Measurements from ENCODE around the gene CYSTM1. TPM values are rescaled to one million over a fixed set of nuclear protein-coding genes. Genes with fewer than 3 reads are reported as not detected.

Gene CYSTM1
- total and polyA plus RNA-seq, 2 donors (not counting 1 experiment from before 2014, with no cell fraction given), result 6.2 to 17.0 TPM

DNA sequence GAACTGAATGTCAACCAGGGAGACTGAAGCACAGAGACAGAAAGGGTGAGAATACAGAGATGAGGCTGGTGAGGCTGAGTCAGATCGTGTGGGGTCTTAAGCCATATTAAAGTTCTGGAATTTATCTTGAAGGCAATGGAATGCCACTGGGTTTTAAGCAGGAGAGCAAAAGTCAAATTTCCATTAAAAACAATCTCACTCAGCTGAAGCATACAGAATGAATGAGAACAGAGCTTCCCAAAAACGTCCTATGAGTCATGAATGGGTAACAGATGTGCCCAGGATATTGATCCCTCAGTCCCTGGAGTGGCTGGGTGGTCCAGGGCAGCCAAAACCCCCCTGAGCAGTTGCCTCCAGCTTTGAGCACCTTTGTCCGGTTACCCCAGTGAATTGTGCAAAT is 83.0 kb downstream of the CYSTM1 start:
- intact Hi-C loops (cut with micrococcal nuclease), result no loop called here
- no peaks in the 10 kb centered on the region for H3K27me3 Mint-ChIP-seq
- H3K4me3 Mint-ChIP-seq, result no peak overlapping the region
- Histone ChIP-seq H3K36me3 (replicated peaks in 1 of 2; ENCODE audit: control extremely low read depth in 1 of 2, control insufficient read depth in 1 of 2, extremely low read depth in 1 of 2, insufficient read depth in 2 of 2, low read length in 1 of 2) (peaks cover 0 to 12% of the 10 kb centered on the region in 2 experiments), H3K4me2 (replicated peaks; ENCODE audit: low read depth, low read length, poor library complexity, severe bottlenecking) (no peak overlapping the region), H3K9me3 (ENCODE audit: control extremely low read depth in 1 of 3, control insufficient read depth in 2 of 3, insufficient read depth in 1 of 3, low read length in 2 of 3) (no peaks in the 10 kb centered on the region), H3K27ac (ENCODE audit: low read length in 2 of 2) (no peak overlapping the region), H2AFZ (ENCODE audit: insufficient read depth, low read depth, low read length, poor library complexity, severe bottlenecking) (no peak overlapping the region), H3K27me3 (replicated peaks in 1 of 4; ENCODE audit: control extremely low read depth in 1 of 4, control insufficient read depth in 3 of 4, insufficient read depth in 4 of 4, low read length in 3 of 4) (no peaks in the 10 kb centered on the region), H3K4me3 (ENCODE audit: control extremely low read depth in 1 of 5, extremely low read depth in 1 of 5, insufficient read depth in 1 of 5, low read depth in 2 of 5, low read length in 4 of 5) (no peak overlapping the region), H3K4me1 (ENCODE audit: control insufficient read depth in 2 of 2, insufficient read depth in 2 of 2, low read length in 2 of 2) (no peaks in the 10 kb centered on the region), H3K79me2 (ENCODE audit: control insufficient read depth, insufficient read depth, low read length) (peaks cover 59% of the 10 kb centered on the region), H4K20me1 (ENCODE audit: control insufficient read depth, insufficient read depth, low read length, poor library complexity, severe bottlenecking) (peaks cover 16% of the 10 kb centered on the region), H3K9ac (ENCODE audit: low read length) (no peak overlapping the region)
- ChIA-PET POLR2A (no interaction called here), CTCF (interaction anchor here (1.0 to 24.1 kb wide), 3 partner anchors 13 to 90 kb away, joined by 3 to 594 read pairs (median 3); partner anchors contain the start of gene HBEGF)
- peaks cover 2% of the 10 kb centered on the region for H3K4me1 Mint-ChIP-seq
- DNase-seq, result no peak
- TF ChIP-seq EZH2 (IDR thresholded peaks at IDR 0.05; ENCODE audit: borderline replicate concordance, insufficient read depth, low read depth, low read length, poor library complexity, severe bottlenecking) (no peak), CTCF (IDR thresholded peaks at IDR 0.05) (no peak)
- no peak for ATAC-seq (ENCODE audit: low read depth)
- 100% methylated on average over 1 of the region's 3 CpGs for WGBS (ENCODE audit: insufficient coverage)
- H3K27ac Mint-ChIP-seq, result no peak overlapping the region
- H3K9me3 Mint-ChIP-seq (ENCODE audit: insufficient read depth), result no peaks in the 10 kb centered on the region

DNA sequence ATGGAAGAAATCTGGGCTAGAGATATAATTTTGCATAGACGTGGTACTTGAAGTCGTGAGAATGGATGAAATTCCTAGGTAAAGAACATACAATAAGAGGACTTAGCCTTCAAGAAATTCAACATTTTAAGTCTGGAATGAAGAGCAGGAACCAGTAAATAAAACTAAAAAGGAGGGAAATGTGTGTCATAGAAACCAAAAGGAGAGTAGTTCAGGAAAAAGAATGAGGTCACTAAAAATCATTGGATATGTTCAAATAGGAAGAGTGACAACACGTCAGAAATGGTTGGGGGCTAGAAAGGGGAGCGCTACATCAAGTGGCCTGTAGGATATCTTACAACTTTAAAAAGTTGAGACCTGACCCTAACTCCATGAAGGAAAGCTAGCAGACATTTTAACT is 83.9 kb downstream of the CYSTM1 start:
- ChIA-PET POLR2A (no interaction called here), CTCF (no interaction called here)
- no peak for ATAC-seq (ENCODE audit: low read depth)
- H3K27ac Mint-ChIP-seq, result no peak overlapping the region
- intact Hi-C loops (cut with micrococcal nuclease), result no loop called here
- peaks cover 2% of the 10 kb centered on the region for H3K4me1 Mint-ChIP-seq
- no peaks in the 10 kb centered on the region for H3K9me3 Mint-ChIP-seq (ENCODE audit: insufficient read depth)
- DNase-seq, result no peak
- Histone ChIP-seq H3K9ac (ENCODE audit: low read length) (no peak overlapping the region), H3K4me3 (ENCODE audit: control extremely low read depth in 1 of 5, extremely low read depth in 1 of 5, insufficient read depth in 1 of 5, low read depth in 2 of 5, low read length in 4 of 5) (no peak overlapping the region), H3K36me3 (replicated peaks in 1 of 2; ENCODE audit: control extremely low read depth in 1 of 2, control insufficient read depth in 1 of 2, extremely low read depth in 1 of 2, insufficient read depth in 2 of 2, low read length in 1 of 2) (peaks cover 0 to 12% of the 10 kb centered on the region in 2 experiments), H2AFZ (ENCODE audit: insufficient read depth, low read depth, low read length, poor library complexity, severe bottlenecking) (no peak overlapping the region), H3K27me3 (replicated peaks in 1 of 4; ENCODE audit: control extremely low read depth in 1 of 4, control insufficient read depth in 3 of 4, insufficient read depth in 4 of 4, low read length in 3 of 4) (no peaks in the 10 kb centered on the region), H3K4me2 (replicated peaks; ENCODE audit: low read depth, low read length, poor library complexity, severe bottlenecking) (no peak overlapping the region), H3K27ac (ENCODE audit: low read length in 2 of 2) (no peak overlapping the region), H3K4me1 (ENCODE audit: control insufficient read depth in 2 of 2, insufficient read depth in 2 of 2, low read length in 2 of 2) (no peaks in the 10 kb centered on the region), H3K9me3 (ENCODE audit: control extremely low read depth in 1 of 3, control insufficient read depth in 2 of 3, insufficient read depth in 1 of 3, low read length in 2 of 3) (no peaks in the 10 kb centered on the region), H4K20me1 (ENCODE audit: control insufficient read depth, insufficient read depth, low read length, poor library complexity, severe bottlenecking) (peaks cover 16% of the 10 kb centered on the region), H3K79me2 (ENCODE audit: control insufficient read depth, insufficient read depth, low read length) (peaks cover 59% of the 10 kb centered on the region)
- H3K27me3 Mint-ChIP-seq, result no peaks in the 10 kb centered on the region
- H3K4me3 Mint-ChIP-seq, result no peak overlapping the region
- no peak for TF ChIP-seq EZH2 (IDR thresholded peaks at IDR 0.05; ENCODE audit: borderline replicate concordance, insufficient read depth, low read depth, low read length, poor library complexity, severe bottlenecking)
- no peak for TF ChIP-seq CTCF (IDR thresholded peaks at IDR 0.05)
- WGBS (ENCODE audit: insufficient coverage), result 100% methylated on average over 1 of the region's 4 CpGs

All from B cell (primary cell).